Left lung (tissue), 10 donors: ENCODE data around the gene ARFGAP1. TPM values are rescaled to one million over a fixed set of nuclear protein-coding genes. Genes with fewer than 3 reads are reported as not detected.

ENCODE experiments used
- ATAC-seq: fragments of 200-7000 bp; cut with Tn5 transposase; one replicate; pipeline ENCODE4 v1.9.1; 2020; ENCODE audit warnings: moderate library complexity
- DNase-seq, 4 donors: peaks; one replicate each; pipeline ENCODE4 v3.0.0-alpha.2; 2013 to 2020
- H3K27ac ChIP-seq, 2 donors: fragments of 200-600 bp; sonication (generic) in 1 of 2; one replicate each; pipeline versions ENCODE4 v1.5.0 to v1.8.0; 2020 to 2021
- H3K27me3 ChIP-seq, 2 donors: fragments of 200-600 bp; sonication (generic) in 1 of 2; one replicate each; pipeline versions ENCODE4 v1.5.0 to v1.8.0; 2020 to 2021
- H3K36me3 ChIP-seq, 2 donors: fragments of 200-600 bp; sonication (generic) in 1 of 2; one replicate each; pipeline versions ENCODE4 v1.5.0 to v1.8.0; 2020 to 2021
- H3K4me1 ChIP-seq, 2 donors: fragments of 200-600 bp; one replicate each; pipeline ENCODE4 v1.8.0; 2021
- H3K4me3 ChIP-seq, 2 donors: fragments of 200-600 bp; sonication (generic) in 1 of 2; one replicate each; pipeline versions ENCODE4 v1.5.0 to v1.8.0; 2020 to 2021; ENCODE audit warnings: mild to moderate bottlenecking in 1 of 2
- H3K9me3 ChIP-seq, 2 donors: fragments of 200-600 bp; sonication (generic) in 1 of 2; one replicate each; pipeline versions ENCODE4 v1.5.0 to v1.8.0; 2020 to 2021
- CTCF ChIP-seq, 2 donors: fragments of 200-600 bp; sonication (generic) in 1 of 2; IDR thresholded peaks; one replicate each; pipeline versions ENCODE4 v1.5.0 to v1.8.0; 2021; ENCODE audit warnings: antibody characterized with exemption in 2 of 2
- intact Hi-C, 2 donors: fragments of 100-400 bp; cut with DNase I; formaldehyde crosslinking; loops; one replicate each; pipeline versions ENCODE4 v1.11.2 to v1.14.2; 2022
- polyA plus RNA-seq, 6 donors: library from polyadenylated mRNA; unstranded; fragments of 120-200 nt; gene quantifications; one replicate each; pipeline ENCODE4 v1.2.1, GENCODE V29; 2013; ENCODE audit not compliant: insufficient read length in 6 of 6
- total RNA-seq, 2 donors: library from RNA; stranded (reverse); fragmentation: NEBNext Ultra II Directional; extraction: Animal tissue kit (Norgen Biotek cat#: 25700); gene quantifications; one replicate each; pipeline ENCODE4 v1.2.1, GENCODE V29; 2021
- donor health status: DM: no; HTN: yes; CAD: no.
- donor health status: DM: no; HTN: no; CAD: no.

ARFGAP1 gene
- total and polyA plus RNA-seq, 8 donors, result 53.1 to 87.5 (median 70.2) TPM

GRCh38 chr20:63327231-63327745 lies 54.7 kb downstream of the ARFGAP1 start:
- H3K9me3 ChIP-seq, result peaks cover 0 to 15% of the 10 kb centered on the region in 2 donors
- peaks cover 0 to 60% of the 10 kb centered on the region in 2 donors for H3K27me3 ChIP-seq
- H3K4me3 ChIP-seq, result no peak overlapping the region
- ATAC-seq (no peak), DNase-seq (peak in 1 of 4 donors; percentile 24)
- no peak for TF ChIP-seq CTCF (IDR thresholded peaks at IDR 0.05)
- H3K27ac ChIP-seq, result peak overlapping the region in 1 of 2 donors; percentile 70
- H3K4me1 ChIP-seq, result no peaks in the 10 kb centered on the region
- intact Hi-C loops, result no loop called here
- no peaks in the 10 kb centered on the region for H3K36me3 ChIP-seq

- H3K4me3 ChIP-seq, result no peak overlapping the region
- intact Hi-C loops, result no loop called here
- peak in 1 of 4 donors; percentile 57 for DNase-seq
- no peak for ATAC-seq
- peaks cover 0 to 60% of the 10 kb centered on the region in 2 donors for H3K27me3 ChIP-seq
- no peaks in the 10 kb centered on the region for H3K36me3 ChIP-seq
- no peaks in the 10 kb centered on the region for H3K4me1 ChIP-seq
- no peak overlapping the region for H3K27ac ChIP-seq
- peaks cover 0 to 17% of the 10 kb centered on the region in 2 donors for H3K9me3 ChIP-seq
- TF ChIP-seq CTCF (IDR thresholded peaks at IDR 0.05), result no peak
These were observed 55.5 kb downstream of the ARFGAP1 start for GRCh38 chr20:63328026-63328700.

GRCh38 chr20:63328718-63329275 lies 56.2 kb downstream of the ARFGAP1 start:
- Histone ChIP-seq H3K4me1 (no peaks in the 10 kb centered on the region), H3K27ac (no peak overlapping the region), H3K27me3 (peaks cover 0 to 62% of the 10 kb centered on the region in 2 donors), H3K4me3 (no peak overlapping the region), H3K36me3 (no peaks in the 10 kb centered on the region), H3K9me3 (peaks cover 0 to 17% of the 10 kb centered on the region in 2 donors)
- DNase-seq (no peak), ATAC-seq (no peak)
- no peak for TF ChIP-seq CTCF (IDR thresholded peaks at IDR 0.05)
- intact Hi-C loops, result no loop called here

GRCh38 chr20:63329331-63330083 lies 56.9 kb downstream of the ARFGAP1 start:
- Histone ChIP-seq H3K27ac (no peak overlapping the region), H3K4me1 (no peaks in the 10 kb centered on the region), H3K36me3 (no peaks in the 10 kb centered on the region), H3K27me3 (peaks cover 0 to 65% of the 10 kb centered on the region in 2 donors), H3K9me3 (peaks cover 0 to 17% of the 10 kb centered on the region in 2 donors), H3K4me3 (no peak overlapping the region)
- no peak for ATAC-seq
- DNase-seq, result peak in 1 of 4 donors; percentile 57
- intact Hi-C loops, result no loop called here
- no peak for TF ChIP-seq CTCF (IDR thresholded peaks at IDR 0.05)
